ENCODE results near the gene HSPA1B. TPM values are rescaled to one million over a fixed set of nuclear protein-coding genes. Genes with fewer than 3 reads are reported as not detected.
"Not testable (repeated sequence)": the region's sequence is repeated elsewhere in the genome, so short reads cannot be mapped to it uniquely, and the experiment has no call there.

Gene HSPA1B
- polyA plus RNA-seq, 10 donors = 34.3 to 226 (median 55.8) TPM

- no peak for DNase-seq
Observed at GRCh38 chr6:31850765-31851484, 23.4 kb downstream of the HSPA1B start.

DNA sequence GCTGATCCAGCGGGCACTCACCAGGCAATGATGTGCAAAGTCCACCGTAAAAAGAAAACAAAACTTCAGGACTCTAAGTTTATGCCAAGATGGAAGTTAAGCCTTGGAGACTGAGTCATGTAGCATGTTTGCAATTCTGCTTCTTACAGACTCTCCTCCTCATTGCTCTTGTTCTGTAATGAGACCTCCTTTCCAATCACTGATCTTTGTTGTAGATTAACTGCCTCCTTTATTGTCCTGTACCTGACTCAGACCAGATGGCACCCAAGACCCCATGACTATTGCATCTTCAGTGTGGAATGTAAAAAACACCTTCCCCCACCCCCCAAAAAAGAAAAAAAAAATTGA, 23.9 kb downstream of the HSPA1B start:
- DNase-seq = no peak

DNA sequence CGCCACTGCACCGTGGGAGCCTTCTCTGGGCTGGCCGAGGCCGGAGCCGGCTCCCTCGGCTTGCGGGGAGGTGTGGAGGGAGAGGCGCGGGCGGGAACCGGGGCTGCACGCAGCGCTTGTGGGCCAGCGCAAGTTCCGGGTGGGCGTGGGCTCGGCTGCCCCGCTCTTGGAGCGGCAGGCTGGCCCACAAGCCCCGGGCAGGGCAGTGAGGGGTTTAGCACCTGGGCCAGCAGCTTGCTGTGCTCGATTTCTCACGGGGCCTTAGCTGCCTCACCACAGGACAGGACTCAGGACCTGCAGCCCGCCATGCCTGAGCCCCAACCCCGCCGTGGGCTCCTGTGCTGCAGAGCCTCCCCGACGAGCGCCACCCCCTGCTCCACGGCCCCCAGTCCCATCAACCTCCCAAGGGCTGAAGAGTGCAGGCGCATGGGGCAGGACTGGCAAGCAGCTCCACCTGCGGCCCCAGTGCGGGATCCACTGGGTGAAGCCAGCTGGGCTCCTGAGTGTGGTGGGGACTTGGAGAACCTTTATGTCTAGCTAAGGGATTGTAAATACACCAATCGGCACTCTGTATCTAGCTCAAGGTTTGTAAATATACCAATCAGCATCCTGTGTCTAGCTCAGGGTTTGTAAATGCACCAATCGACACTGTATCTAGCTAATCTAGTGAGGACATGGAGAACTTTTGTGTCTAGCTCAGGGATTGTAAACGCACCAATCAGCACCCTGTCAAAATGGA, 24.6 kb downstream of the HSPA1B start:
- not testable (repeated sequence) for DNase-seq

DNA sequence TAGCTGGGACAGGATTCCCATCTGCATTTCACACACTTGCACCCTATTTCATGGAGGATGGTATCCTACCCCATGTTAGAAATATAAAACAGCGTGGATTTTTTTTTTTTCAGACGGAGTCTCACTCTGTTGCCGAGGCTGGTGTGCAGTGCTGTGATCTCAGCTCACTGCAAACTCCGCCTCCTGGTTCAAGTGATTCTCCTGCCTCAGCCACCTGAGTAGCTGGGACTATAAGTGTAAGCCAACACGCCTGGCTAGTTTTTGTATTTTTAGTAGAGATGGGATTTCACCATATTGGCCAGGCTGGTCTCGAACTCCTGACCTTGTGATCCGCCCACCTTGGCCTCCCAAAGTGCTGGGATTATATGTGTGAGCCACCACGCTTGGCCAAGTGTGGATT, 30.2 kb downstream of the HSPA1B start:
- DNase-seq = not testable (repeated sequence)

- no peak for DNase-seq
Observed at GRCh38 chr6:31858707-31859106, 31.2 kb downstream of the HSPA1B start.

GRCh38 chr6:31859923-31860322, 32.4 kb downstream of the HSPA1B start:
- DNase-seq = no peak

DNA sequence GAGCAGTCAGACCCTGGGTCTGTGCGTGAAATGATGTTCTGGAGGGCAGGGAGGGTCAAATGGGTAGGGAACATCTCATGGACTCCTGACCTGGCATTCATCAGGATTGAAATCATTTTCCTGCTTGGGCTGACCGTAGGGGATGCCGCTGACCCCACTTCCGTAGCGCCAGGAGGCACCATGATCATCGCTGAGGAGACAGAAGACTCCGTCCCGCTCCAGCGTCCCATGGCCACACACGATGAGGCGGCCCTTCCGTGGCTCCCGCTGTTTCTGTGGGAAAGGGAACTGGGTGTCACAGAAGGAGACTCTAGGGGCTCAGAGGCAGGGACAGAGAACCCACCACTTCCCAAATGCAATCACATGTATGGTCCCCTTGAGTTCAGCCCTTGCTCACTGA, 32.8 kb downstream of the HSPA1B start:
- DNase-seq = no peak

DNA sequence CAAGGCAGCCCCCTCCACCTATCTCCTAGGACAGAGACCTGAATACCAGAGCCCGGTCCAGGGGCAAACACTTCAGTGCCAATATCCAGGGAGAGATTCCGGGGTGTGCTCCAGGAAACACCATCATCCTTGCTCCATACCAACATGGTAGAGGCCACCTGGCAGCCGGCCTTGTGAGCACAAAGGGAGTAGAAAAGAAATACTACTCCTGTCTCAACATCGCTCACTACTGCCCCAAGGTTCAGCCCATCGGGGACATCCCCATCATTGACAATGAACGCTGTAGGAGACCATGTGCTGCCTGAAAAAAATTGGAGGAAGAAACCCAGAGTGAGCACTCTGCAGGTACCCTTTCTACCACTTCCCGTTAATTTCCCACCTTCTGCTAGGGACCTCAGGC, 33.6 kb downstream of the HSPA1B start:
- DNase-seq = no peak

- DNase-seq = no peak
Observed at GRCh38 chr6:31861919-31862343, 34.4 kb downstream of the HSPA1B start.

- peak; percentile 100 for DNase-seq
Observed at GRCh38 chr6:31862344-31863235, 35.1 kb downstream of the HSPA1B start, which contains the start of gene NEU1. Gene NEU1 (minus strand): TSS chr6:31862821. CDS start chr6:31862776, 45 bp downstream.

DNA sequence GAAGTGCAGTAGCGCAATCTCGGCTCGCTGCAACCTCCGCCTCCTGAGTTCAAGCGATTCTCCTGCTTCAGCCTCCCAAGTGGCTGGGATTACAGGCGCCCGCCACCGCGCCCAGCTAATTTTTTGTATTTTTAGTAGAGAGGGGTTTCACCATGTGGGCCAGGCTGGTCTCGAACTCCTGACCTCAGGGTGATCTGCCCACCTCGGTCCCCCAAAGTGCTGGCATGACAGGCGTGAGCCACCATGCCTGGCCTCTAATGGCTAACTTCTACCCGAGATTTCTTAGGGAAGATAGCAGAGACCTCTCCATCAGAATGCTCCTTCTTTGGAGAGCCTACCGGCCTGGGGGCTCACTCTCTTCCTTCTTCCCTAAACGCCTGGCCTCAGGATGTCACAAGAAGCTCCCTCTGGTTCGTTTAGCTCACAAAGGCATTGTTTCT, 36.6 kb downstream of the HSPA1B start:
- not testable (repeated sequence) for DNase-seq

DNA sequence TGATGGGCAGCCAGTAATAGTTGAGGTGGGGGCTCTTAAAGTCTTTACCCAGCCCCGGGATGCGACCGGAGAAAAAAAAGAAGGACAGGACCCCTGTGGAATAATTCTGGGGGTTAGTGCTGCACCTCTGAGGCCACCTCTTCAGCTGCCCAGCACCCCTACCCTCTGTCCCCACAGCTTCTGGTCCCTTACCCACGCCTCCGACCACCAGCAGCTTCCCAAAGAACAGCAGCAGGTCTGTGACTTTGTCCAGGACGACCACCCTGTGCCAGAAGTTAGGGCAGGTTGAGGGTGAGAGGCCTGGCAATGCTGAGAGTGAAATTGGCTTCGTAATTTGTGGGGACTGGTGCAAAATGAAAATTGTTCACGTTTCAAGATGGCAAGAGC, 37.3 kb downstream of the HSPA1B start:
- no peak for DNase-seq

DNA sequence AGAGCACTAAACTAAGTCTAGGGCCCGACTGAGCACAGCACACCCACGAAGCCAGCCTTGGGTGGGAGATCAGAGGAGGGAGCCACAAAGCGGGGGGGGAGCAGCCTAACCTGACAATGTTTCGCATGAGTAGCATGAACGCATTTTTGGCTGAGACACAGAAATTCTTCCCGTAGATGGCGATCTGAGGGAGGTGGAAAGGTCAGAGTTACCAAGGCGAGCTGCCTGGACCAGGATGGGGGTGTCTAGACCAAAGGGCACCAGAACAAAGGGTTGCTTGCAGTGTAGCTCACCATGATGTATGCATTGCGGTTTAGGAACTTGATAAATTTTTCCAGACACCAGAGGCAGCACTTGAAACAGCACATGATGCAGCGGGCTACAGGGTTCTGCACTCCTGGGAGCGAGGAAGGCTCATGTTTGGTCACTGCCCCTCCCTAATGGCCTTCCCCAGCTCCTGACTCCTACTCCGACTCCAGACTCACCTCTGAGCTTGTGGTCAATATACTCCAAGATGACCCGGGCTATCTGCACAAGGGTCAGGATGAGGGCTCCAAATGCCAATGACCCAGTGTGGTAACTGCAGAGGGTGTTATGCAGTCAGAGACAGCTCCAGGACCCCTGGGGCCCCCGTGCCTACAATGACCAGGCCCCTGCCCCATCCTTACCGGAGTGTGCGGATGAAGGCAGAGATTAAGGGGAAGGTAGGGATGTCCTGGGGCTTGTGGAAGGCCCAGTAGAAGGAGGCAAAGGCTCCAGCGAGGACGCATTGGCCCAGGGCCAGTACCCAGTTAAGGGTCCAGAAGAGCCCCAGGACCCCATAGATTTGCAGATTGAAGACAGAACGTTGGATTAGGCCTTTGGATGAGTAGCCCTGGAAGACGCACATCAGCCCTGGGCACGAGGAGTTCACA, 37.9 kb downstream of the HSPA1B start:
- no peak for DNase-seq

DNA sequence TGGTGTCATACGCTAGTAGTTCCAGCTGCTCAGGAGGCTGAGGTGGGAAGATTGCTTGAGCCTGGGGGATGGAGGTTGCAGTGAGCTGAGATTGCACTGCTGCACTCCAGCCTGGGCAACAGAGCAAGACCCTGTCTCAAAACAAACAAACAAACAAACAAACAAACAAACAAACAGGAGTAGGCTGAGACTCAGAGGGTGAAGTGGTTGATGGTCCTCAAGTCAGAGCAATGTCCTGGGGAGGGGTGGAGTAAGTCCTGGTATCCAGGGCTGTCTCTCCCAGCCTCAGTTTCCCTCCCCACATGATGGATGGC, 41.1 kb downstream of the HSPA1B start:
- not testable (repeated sequence) for DNase-seq

GRCh38 chr6:31869343-31869742, 41.8 kb downstream of the HSPA1B start:
- DNase-seq = no peak

DNA sequence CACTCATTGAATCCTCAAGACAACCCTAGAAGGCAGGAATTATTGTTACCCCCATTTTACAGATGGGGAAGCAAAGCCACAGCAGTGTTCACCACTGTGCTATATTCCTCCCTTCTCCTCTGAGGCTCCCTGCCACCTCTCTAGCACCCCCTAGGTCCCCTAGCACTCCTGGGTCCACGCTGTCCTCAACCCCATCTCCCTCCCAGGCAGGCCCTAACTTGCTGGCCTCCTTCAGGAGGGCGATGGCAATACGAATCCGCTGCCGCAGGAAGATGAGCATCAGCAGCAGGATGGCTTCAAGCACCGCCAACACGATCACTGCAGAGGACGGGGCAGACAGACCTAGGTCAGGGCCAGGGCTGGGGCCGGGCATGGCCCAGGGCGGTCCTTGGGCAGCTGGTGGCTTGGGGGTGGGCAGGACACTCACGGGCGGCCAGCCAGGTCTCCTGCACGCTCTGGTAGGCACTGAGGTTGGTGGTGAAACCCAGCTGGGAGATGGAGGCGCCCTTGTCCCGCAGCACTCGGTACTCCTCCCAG, 42.9 kb downstream of the HSPA1B start:
- no peak for DNase-seq

DNA sequence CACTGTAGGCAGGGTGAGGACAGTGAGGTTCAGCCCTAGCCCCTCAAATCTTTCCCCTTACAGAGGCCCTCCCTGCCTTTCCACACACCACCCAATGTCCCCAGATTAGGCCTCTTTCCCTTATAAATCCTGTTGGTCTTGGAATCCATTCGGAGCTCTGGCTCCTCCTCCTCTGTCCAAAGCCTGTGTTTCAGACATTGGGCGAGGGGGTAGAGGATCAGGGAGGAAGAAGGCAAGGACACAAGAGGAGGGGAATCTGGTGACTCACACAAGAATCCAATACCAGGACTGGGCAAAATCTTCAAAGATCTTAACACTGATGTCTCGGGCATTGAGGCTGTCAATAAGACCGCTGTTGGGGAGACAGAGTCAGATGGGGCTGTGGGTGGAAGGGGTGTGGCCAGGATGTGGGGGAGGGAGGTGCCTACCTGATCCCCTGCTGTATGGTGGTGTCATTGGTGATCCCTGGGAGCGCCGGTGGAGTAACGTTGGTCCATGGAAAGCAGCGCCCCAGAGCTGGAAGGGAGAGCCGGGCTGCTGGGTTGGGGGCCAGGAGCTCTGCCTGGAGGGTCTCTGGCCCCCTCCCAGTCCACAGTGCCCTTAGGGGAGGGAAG, 43.6 kb downstream of the HSPA1B start:
- peak in 2 of 3 donors; percentile 6 to 36 for DNase-seq

DNA sequence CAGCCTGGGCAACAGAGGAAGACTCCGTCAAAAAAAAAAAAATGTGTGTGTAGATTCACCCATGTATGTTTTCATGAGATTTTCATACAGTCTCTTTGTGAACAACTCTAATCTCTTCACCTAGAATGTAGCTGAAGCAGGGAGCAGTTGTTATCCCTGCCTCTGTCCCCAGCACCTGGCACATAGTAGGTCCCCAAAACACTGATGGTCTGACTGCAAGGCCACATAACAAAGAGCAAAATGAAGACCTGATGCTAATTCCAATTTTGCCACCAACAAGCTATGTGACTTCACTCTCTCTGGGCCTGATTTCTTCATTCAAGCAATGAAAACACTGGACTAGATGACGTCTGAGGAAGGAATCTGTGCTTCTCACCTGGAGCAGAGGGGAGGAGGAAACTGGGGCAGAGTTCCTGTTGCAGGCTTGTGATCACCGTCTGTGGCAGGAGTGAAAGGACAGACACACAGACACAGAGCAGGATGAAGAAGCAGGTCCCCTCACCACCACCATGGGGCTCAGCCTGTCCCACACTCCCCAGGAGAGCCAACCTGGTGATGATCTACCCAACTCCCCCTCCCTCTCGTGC, 46.6 kb downstream of the HSPA1B start:
- DNase-seq = no peak

- DNase-seq = no peak
Observed at GRCh38 chr6:31874836-31875572, 47.5 kb downstream of the HSPA1B start.

Measured in muscle of back (tissue), 11 donors.